Hepatocyte (in vitro differentiated cells): ENCODE measurements around the gene NTHL1.

ENCODE experiments used
- CTCF ChIP-seq: fragments of 200-600 bp; sonication (generic); IDR thresholded peaks from 2 replicates; pipeline ENCODE4 v1.5.1; 2016; ENCODE audit warnings: antibody characterized with exemption, mild to moderate bottlenecking; ENCODE audit not compliant: poor library complexity
- EZH2 ChIP-seq: fragments of 200-600 bp; sonication (generic); IDR thresholded peaks from 2 replicates; pipeline ENCODE4 v1.6.1; 2016; ENCODE audit warnings: antibody characterized with exemption, mild to moderate bottlenecking, borderline replicate concordance

GRCh38 chr16:1998360-1998835, 49.2 kb downstream of the NTHL1 start:
- no peak for TF ChIP-seq CTCF
- no peak for TF ChIP-seq EZH2
